Measurements from ENCODE around the gene CLMP. TPM values are rescaled to one million over a fixed set of nuclear protein-coding genes. Genes with fewer than 3 reads are reported as not detected.

Gene CLMP
- polyA plus RNA-seq, 3 donors, result 0.33 TPM; not detected in 2

- Histone ChIP-seq H2AFZ (ENCODE audit: insufficient read depth, low read depth, low read length, poor library complexity, severe bottlenecking) (no peak overlapping the region), H3K27me3 (ENCODE audit: control insufficient read depth in 2 of 2, insufficient read depth in 2 of 2, low read length in 2 of 2) (no peaks in the 10 kb centered on the region), H3K4me1 (ENCODE audit: control insufficient read depth in 1 of 2, insufficient read depth in 2 of 2, low read length in 2 of 2) (peaks cover 0 to 5% of the 10 kb centered on the region in 2 donors), H3K4me2 (replicated peaks; ENCODE audit: extremely low read depth, low read length, poor library complexity, severe bottlenecking) (no peak overlapping the region), H3K36me3 (replicated peaks in 1 of 2; ENCODE audit: control insufficient read depth in 1 of 2, insufficient read depth in 2 of 2, low read length in 2 of 2) (no peaks in the 10 kb centered on the region), H3K27ac (ENCODE audit: low read depth in 1 of 2, low read length in 2 of 2) (no peak overlapping the region), H3K4me3 (replicated peaks in 1 of 3; ENCODE audit: low read depth in 2 of 3, low read length in 3 of 3) (no peak overlapping the region), H3K79me2 (ENCODE audit: insufficient read depth, low read length) (no peaks in the 10 kb centered on the region), H4K20me1 (ENCODE audit: insufficient read depth, low read length) (no peaks in the 10 kb centered on the region), H3K9ac (ENCODE audit: insufficient read depth, low read length, poor library complexity, severe bottlenecking) (no peak overlapping the region), H3K9me3 (replicated peaks in 1 of 2; ENCODE audit: control insufficient read depth in 1 of 2, insufficient read depth in 1 of 2, low read length in 2 of 2) (no peaks in the 10 kb centered on the region)
- Mint-ChIP-seq H3K27me3 (ENCODE audit: low read depth in 3 of 3) (peaks cover 0 to 2% (median 0%) of the 10 kb centered on the region in 3 donors), H3K4me1 (peaks cover 12% of the 10 kb centered on the region), H3K27ac (peak overlapping the region in 1 of 7 donors; percentile 2), H3K36me3 (no peaks in the 10 kb centered on the region), H3K9me3 (peaks cover 0 to 2% (median 0%) of the 10 kb centered on the region in 7 donors), H3K4me3 (no peak overlapping the region)
- no peak for TF ChIP-seq CTCF (IDR thresholded peaks at IDR 0.05)
- DNase-seq, result no peak
- intact Hi-C loops (cut with micrococcal nuclease), result no loop called here
- WGBS (ENCODE audit: insufficient coverage), result no CpG with 5 or more reads among the region's 1 CpG
Observed at GRCh38 chr11:123238297-123238696, 43.2 kb upstream of the CLMP start.

- Histone ChIP-seq H3K27me3 (ENCODE audit: control insufficient read depth in 2 of 2, insufficient read depth in 2 of 2, low read length in 2 of 2) (no peaks in the 10 kb centered on the region), H3K4me2 (replicated peaks; ENCODE audit: extremely low read depth, low read length, poor library complexity, severe bottlenecking) (no peak overlapping the region), H3K4me1 (ENCODE audit: control insufficient read depth in 1 of 2, insufficient read depth in 2 of 2, low read length in 2 of 2) (peaks cover 0 to 5% of the 10 kb centered on the region in 2 donors), H3K9me3 (replicated peaks in 1 of 2; ENCODE audit: control insufficient read depth in 1 of 2, insufficient read depth in 1 of 2, low read length in 2 of 2) (no peaks in the 10 kb centered on the region), H3K79me2 (ENCODE audit: insufficient read depth, low read length) (no peaks in the 10 kb centered on the region), H3K36me3 (replicated peaks in 1 of 2; ENCODE audit: control insufficient read depth in 1 of 2, insufficient read depth in 2 of 2, low read length in 2 of 2) (no peaks in the 10 kb centered on the region), H3K9ac (ENCODE audit: insufficient read depth, low read length, poor library complexity, severe bottlenecking) (no peak overlapping the region), H2AFZ (ENCODE audit: insufficient read depth, low read depth, low read length, poor library complexity, severe bottlenecking) (no peak overlapping the region), H3K4me3 (replicated peaks in 1 of 3; ENCODE audit: low read depth in 2 of 3, low read length in 3 of 3) (no peak overlapping the region), H4K20me1 (ENCODE audit: insufficient read depth, low read length) (no peaks in the 10 kb centered on the region), H3K27ac (ENCODE audit: low read depth in 1 of 2, low read length in 2 of 2) (no peak overlapping the region)
- WGBS (ENCODE audit: insufficient coverage), result no CpG with 5 or more reads among the region's 3 CpGs
- intact Hi-C loops (cut with micrococcal nuclease), result no loop called here
- Mint-ChIP-seq H3K27me3 (ENCODE audit: low read depth in 3 of 3) (peaks cover 0 to 2% (median 1%) of the 10 kb centered on the region in 3 donors), H3K4me1 (peaks cover 15% of the 10 kb centered on the region), H3K36me3 (no peaks in the 10 kb centered on the region), H3K4me3 (no peak overlapping the region), H3K9me3 (peaks cover 0 to 2% (median 0%) of the 10 kb centered on the region in 7 donors), H3K27ac (no peak overlapping the region)
- no peak for TF ChIP-seq CTCF (IDR thresholded peaks at IDR 0.05)
- no peak for DNase-seq
Observed at GRCh38 chr11:123236879-123237278, 41.8 kb upstream of the CLMP start.
